HepG2 (cell line): ENCODE results near the gene MYL12B. TPM values are rescaled to one million over a fixed set of nuclear protein-coding genes. Genes with fewer than 3 reads are reported as not detected.

ENCODE experiments used
- AHR ChIP-seq: IDR thresholded peaks from 2 replicates; pipeline ENCODE4 v1.6.1; 2018; ENCODE audit warnings: missing genetic modification reagents, missing compliant biosample characterization
- CC2D1A ChIP-seq: sonication (generic); formaldehyde crosslinking; IDR thresholded peaks from 2 replicates; pipeline ENCODE4 v1.8.1; 2023; ENCODE audit warnings: mild to moderate bottlenecking, missing genetic modification reagents
- CREB1 ChIP-seq, 2 experiments: fragments of 450-650 bp in 1 of 2; IDR thresholded peaks; 2 replicates each; pipeline ENCODE4 v1.6.1; 2016 to 2017; ENCODE audit warnings: control low read depth in 1 of 2, mild to moderate bottlenecking in 1 of 2, missing compliant biosample characterization in 1 of 2, missing genetic modification characterization in 1 of 2
- FOSL2 ChIP-seq: sonication (generic); formaldehyde crosslinking; IDR thresholded peaks from 2 replicates; pipeline ENCODE4 v1.4.0; 2020; ENCODE audit warnings: missing genetic modification reagents
- HDAC1 ChIP-seq: sonication (generic); formaldehyde crosslinking; IDR thresholded peaks from 2 replicates; pipeline ENCODE4 v1.5.1; 2020; ENCODE audit warnings: mild to moderate bottlenecking, missing genetic modification reagents
- HES4 ChIP-seq: sonication (generic); formaldehyde crosslinking; IDR thresholded peaks from 2 replicates; pipeline ENCODE4 v1.9.0; 2021; ENCODE audit warnings: mild to moderate bottlenecking, missing genetic modification reagents, borderline replicate concordance
- MATR3 ChIP-seq: sonication (generic); formaldehyde crosslinking; IDR thresholded peaks from 2 replicates; pipeline ENCODE4 v1.4.0; 2020; ENCODE audit warnings: missing genetic modification reagents
- MZF1 ChIP-seq: sonication (generic); formaldehyde crosslinking; IDR thresholded peaks from 2 replicates; pipeline ENCODE4 v1.8.1; 2023; ENCODE audit warnings: mild to moderate bottlenecking, missing genetic modification reagents, borderline replicate concordance
- NKX3-1 ChIP-seq: sonication (generic); formaldehyde crosslinking; IDR thresholded peaks from 2 replicates; pipeline ENCODE4 v1.5.0; 2020; ENCODE audit warnings: missing genetic modification reagents
- RXRB ChIP-seq: IDR thresholded peaks from 2 replicates; pipeline ENCODE4 v1.6.1; 2016; ENCODE audit warnings: borderline replicate concordance, missing genetic modification reagents, missing compliant biosample characterization
- SMYD3 ChIP-seq: sonication (generic); formaldehyde crosslinking; IDR thresholded peaks from 2 replicates; pipeline ENCODE4 v1.8.1; 2023; ENCODE audit warnings: mild to moderate bottlenecking, missing genetic modification reagents
- TFAP4 ChIP-seq: sonication (generic); IDR thresholded peaks from 2 replicates; pipeline ENCODE4 v1.6.1; 2016; ENCODE audit warnings: low read depth, borderline replicate concordance
- ZBTB1 ChIP-seq: sonication (generic); formaldehyde crosslinking; IDR thresholded peaks from 2 replicates; pipeline ENCODE4 v1.4.0; 2020; ENCODE audit warnings: missing genetic modification reagents, borderline replicate concordance
- ZNF484 ChIP-seq: sonication (generic); formaldehyde crosslinking; IDR thresholded peaks from 2 replicates; pipeline ENCODE4 v1.5.1; 2020; ENCODE audit warnings: mild to moderate bottlenecking, low read depth, missing genetic modification reagents, borderline replicate concordance
- ZNF589 ChIP-seq: sonication (generic); formaldehyde crosslinking; conservative IDR thresholded peaks from 2 replicates; pipeline ENCODE4 v1.8.0; 2022; ENCODE audit warnings: mild to moderate bottlenecking, moderate library complexity, missing genetic modification reagents
- ZNF740 ChIP-seq: sonication (generic); formaldehyde crosslinking; IDR thresholded peaks from 2 replicates; pipeline ENCODE4 v1.4.0; 2020; ENCODE audit warnings: missing genetic modification reagents
- ZNF75D ChIP-seq: sonication (generic); formaldehyde crosslinking; IDR thresholded peaks from 2 replicates; pipeline ENCODE4 v1.8.1; 2023; ENCODE audit warnings: missing genetic modification reagents, mild to moderate bottlenecking, borderline replicate concordance
- ZNF816 ChIP-seq: sonication (generic); formaldehyde crosslinking; IDR thresholded peaks from 2 replicates; pipeline ENCODE4 v1.8.0; 2022; ENCODE audit warnings: missing genetic modification reagents, mild to moderate bottlenecking, borderline replicate concordance
- ZSCAN30 ChIP-seq: sonication (generic); formaldehyde crosslinking; IDR thresholded peaks from 2 replicates; pipeline ENCODE4 v1.5.0; 2020; ENCODE audit warnings: mild to moderate bottlenecking, missing genetic modification reagents
- polyA plus RNA-seq, 8 experiments: library from polyadenylated mRNA; depleted of rRNA in 3 of 8; stranded (reverse) in 7 of 8; unstranded in 1 of 8; fragments of >200 nt; fragmentation: Illumina TruSeq in 4 of 8; extraction: Trizol in 4 of 8; gene quantifications; 2 replicates each; pipeline versions ENCODE4 v1.2.1 to v1.2.3, GENCODE V29; 2011 to 2016; ENCODE audit warnings: low read depth in 4 of 8, missing spikeins in 1 of 8, mixed read lengths in 1 of 8; ENCODE audit not compliant: insufficient read depth in 1 of 8
- total RNA-seq, 5 experiments: library from RNA; depleted of rRNA; stranded (reverse); fragments of >200 nt; fragmentation: Illumina TruSeq; extraction: Trizol; gene quantifications; 2 replicates each; pipeline ENCODE4 v1.2.3, GENCODE V29; 2016; ENCODE audit warnings: low read depth in 1 of 5
- TF ChIP-seq, protein P1 (sequence below): sonication (generic); formaldehyde crosslinking; IDR thresholded peaks from 2 replicates; pipeline ENCODE4 v1.4.0; 2020; ENCODE audit warnings: missing genetic modification reagents, borderline replicate concordance
- TF ChIP-seq, protein P2 (sequence below): sonication (generic); formaldehyde crosslinking; IDR thresholded peaks from 2 replicates; pipeline ENCODE4 v1.4.0; 2020; ENCODE audit warnings: missing genetic modification reagents, borderline replicate concordance
- TF ChIP-seq, protein P3 (sequence below), 2 experiments: fragments of 450-650 bp in 1 of 2; sonication (generic) in 1 of 2; formaldehyde crosslinking; IDR thresholded peaks; 2 replicates each; pipeline versions ENCODE4 v1.5.0 to v1.8.0; 2020 to 2022; ENCODE audit warnings: mild to moderate bottlenecking in 1 of 2, missing genetic modification reagents in 1 of 2

The MYL12B gene
- total and polyA plus RNA-seq, 2 of the 13 experiments (the other 11 are each of a cell fraction or from before 2014, with no cell fraction given) = 265 to 340 TPM

DNA sequence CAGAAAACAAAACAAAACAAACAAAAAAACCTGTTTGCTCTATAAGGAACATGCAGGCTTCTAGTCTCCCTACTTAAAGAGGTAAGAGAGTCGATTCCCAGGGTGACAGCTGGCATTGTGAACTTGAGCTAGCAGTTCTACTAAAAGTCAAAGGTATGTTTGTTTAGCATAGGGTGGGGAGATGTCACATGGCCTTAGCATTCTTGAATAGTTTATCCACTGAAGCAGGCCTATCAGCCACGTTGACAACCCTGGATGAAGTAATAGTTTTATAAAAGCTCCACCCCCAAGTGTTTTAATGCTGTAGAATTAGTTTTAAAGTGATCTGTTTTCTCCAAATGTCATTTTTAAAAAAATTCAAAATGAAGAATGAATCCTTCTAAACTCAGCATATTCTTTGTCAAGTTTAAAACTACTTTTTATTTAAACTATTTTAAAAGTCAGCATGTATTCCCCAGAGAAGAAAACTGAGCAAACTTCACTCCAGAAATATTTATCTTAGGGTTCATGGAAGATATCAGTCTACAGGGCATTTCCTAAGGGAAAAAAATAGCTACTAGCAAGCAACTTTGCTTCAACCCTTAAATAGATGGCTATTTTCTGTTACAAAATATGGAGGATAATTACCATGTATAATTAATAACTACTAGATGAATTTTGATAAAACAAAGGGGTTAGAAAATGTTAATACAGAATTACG, 43.8 kb upstream of the MYL12B start (continued):
- TF ChIP-seq, protein P1, sequence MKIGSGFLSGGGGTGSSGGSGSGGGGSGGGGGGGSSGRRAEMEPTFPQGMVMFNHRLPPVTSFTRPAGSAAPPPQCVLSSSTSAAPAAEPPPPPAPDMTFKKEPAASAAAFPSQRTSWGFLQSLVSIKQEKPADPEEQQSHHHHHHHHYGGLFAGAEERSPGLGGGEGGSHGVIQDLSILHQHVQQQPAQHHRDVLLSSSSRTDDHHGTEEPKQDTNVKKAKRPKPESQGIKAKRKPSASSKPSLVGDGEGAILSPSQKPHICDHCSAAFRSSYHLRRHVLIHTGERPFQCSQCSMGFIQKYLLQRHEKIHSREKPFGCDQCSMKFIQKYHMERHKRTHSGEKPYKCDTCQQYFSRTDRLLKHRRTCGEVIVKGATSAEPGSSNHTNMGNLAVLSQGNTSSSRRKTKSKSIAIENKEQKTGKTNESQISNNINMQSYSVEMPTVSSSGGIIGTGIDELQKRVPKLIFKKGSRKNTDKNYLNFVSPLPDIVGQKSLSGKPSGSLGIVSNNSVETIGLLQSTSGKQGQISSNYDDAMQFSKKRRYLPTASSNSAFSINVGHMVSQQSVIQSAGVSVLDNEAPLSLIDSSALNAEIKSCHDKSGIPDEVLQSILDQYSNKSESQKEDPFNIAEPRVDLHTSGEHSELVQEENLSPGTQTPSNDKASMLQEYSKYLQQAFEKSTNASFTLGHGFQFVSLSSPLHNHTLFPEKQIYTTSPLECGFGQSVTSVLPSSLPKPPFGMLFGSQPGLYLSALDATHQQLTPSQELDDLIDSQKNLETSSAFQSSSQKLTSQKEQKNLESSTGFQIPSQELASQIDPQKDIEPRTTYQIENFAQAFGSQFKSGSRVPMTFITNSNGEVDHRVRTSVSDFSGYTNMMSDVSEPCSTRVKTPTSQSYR (CRISPR knock-in tag) = no peak; the same call in 1 of the 2 replicates
- TF ChIP-seq SMYD3 (no peak), HDAC1 (CRISPR knock-in tag) (0 out of 2 replicates have a peak, but pooled peaks have one; percentile 42), FOSL2 (CRISPR knock-in tag) (peak; percentile 62), AHR (no peak), TFAP4 (peak; percentile 89), CREB1 (IDR thresholded peaks at IDR 0.05) (no peak), CREB1 (CRISPR knock-in tag; IDR thresholded peaks at IDR 0.05) (peak; percentile 59; the same call in 1 of the 2 replicates), ZNF740 (CRISPR knock-in tag) (no peak), MATR3 (CRISPR knock-in tag) (no peak), CC2D1A (CRISPR knock-in tag) (no peak), ZBTB1 (CRISPR knock-in tag) (no peak), RXRB (CRISPR knock-in tag) (peak; percentile 80), HES4 (CRISPR knock-in tag) (no peak), NKX3-1 (CRISPR knock-in tag) (0 out of 2 replicates have a peak, but pooled peaks have one; percentile 66), ZNF75D (no peak), ZNF589 (CRISPR knock-in tag) (no peak), ZNF484 (no peak), MZF1 (CRISPR knock-in tag) (no peak), ZNF816 (CRISPR knock-in tag) (no peak), ZSCAN30 (CRISPR knock-in tag) (no peak)
- TF ChIP-seq, protein P2, sequence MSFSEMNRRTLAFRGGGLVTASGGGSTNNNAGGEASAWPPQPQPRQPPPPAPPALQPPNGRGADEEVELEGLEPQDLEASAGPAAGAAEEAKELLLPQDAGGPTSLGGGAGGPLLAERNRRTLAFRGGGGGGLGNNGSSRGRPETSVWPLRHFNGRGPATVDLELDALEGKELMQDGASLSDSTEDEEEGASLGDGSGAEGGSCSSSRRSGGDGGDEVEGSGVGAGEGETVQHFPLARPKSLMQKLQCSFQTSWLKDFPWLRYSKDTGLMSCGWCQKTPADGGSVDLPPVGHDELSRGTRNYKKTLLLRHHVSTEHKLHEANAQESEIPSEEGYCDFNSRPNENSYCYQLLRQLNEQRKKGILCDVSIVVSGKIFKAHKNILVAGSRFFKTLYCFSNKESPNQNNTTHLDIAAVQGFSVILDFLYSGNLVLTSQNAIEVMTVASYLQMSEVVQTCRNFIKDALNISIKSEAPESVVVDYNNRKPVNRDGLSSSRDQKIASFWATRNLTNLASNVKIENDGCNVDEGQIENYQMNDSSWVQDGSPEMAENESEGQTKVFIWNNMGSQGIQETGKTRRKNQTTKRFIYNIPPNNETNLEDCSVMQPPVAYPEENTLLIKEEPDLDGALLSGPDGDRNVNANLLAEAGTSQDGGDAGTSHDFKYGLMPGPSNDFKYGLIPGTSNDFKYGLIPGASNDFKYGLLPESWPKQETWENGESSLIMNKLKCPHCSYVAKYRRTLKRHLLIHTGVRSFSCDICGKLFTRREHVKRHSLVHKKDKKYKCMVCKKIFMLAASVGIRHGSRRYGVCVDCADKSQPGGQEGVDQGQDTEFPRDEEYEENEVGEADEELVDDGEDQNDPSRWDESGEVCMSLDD (CRISPR knock-in tag) = no peak
- TF ChIP-seq, protein P3, sequence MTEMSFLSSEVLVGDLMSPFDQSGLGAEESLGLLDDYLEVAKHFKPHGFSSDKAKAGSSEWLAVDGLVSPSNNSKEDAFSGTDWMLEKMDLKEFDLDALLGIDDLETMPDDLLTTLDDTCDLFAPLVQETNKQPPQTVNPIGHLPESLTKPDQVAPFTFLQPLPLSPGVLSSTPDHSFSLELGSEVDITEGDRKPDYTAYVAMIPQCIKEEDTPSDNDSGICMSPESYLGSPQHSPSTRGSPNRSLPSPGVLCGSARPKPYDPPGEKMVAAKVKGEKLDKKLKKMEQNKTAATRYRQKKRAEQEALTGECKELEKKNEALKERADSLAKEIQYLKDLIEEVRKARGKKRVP (CRISPR knock-in tag; IDR thresholded peaks at IDR 0.05) = no peak; a peak in 1 of 4 replicates
